H1 (cell line): ENCODE measurements around the gene SLC5A11.

Experiments
- CEBPB ChIP-seq: IDR thresholded peaks from 2 replicates; pipeline ENCODE4 v1.6.1; 2012; ENCODE audit warnings: low read depth, low read length
- CREB1 ChIP-seq: IDR thresholded peaks from 2 replicates; pipeline ENCODE4 v1.6.1; 2012; ENCODE audit warnings: inconsistent platforms
- CTCF ChIP-seq, 3 experiments: IDR thresholded peaks; 1 replicate in 2 of 3; 2 replicates in 1 of 3; pipeline versions ENCODE4 v1.5.1 to v1.6.1; 2011; ENCODE audit warnings: low read length in 3 of 3, mild to moderate bottlenecking in 3 of 3, inconsistent platforms in 2 of 3, low read depth in 1 of 3, moderate library complexity in 1 of 3; ENCODE audit not compliant: insufficient read depth in 1 of 3; ENCODE audit errors: control extremely low read depth in 1 of 3
- POLR2A ChIP-seq, 2 experiments: IDR thresholded peaks; 1 replicate in 1 of 2; 2 replicates in 1 of 2; pipeline ENCODE4 v1.6.1; 2011; ENCODE audit warnings: low read depth in 2 of 2, low read length in 2 of 2, mild to moderate bottlenecking in 2 of 2; ENCODE audit errors: control extremely low read depth in 1 of 2
- TAF1 ChIP-seq: IDR thresholded peaks from 2 replicates; pipeline ENCODE4 v1.6.1; 2011; ENCODE audit warnings: mild to moderate bottlenecking, low read depth, low read length

- TF ChIP-seq POLR2A (IDR thresholded peaks at IDR 0.05; ENCODE audit: control extremely low read depth in 1 of 2, low read depth in 2 of 2, low read length in 2 of 2) (no peak), CEBPB (no peak), CTCF (IDR thresholded peaks at IDR 0.05; ENCODE audit: control extremely low read depth in 1 of 3, insufficient read depth in 1 of 3, low read depth in 1 of 3, low read length in 3 of 3) (no peak), TAF1 (no peak), CREB1 (no peak)
These were observed 112.1 kb downstream of the SLC5A11 start for GRCh38 chr16:24957887-24958286.
